SK-N-MC (cell line): Measurements from ENCODE around the gene LINGO1.

ENCODE experiments used
- EZH2 ChIP-seq: fragments of 200-600 bp; sonication (generic); IDR thresholded peaks from one replicate; pipeline ENCODE4 v1.6.1; 2017; ENCODE audit warnings: antibody characterized with exemption
- FOXP2 ChIP-seq: optimal IDR thresholded peaks from 2 replicates; pipeline ENCODE3; 2011; ENCODE audit warnings: mild to moderate bottlenecking, moderate library complexity; ENCODE audit not compliant: insufficient read depth; ENCODE audit errors: extremely low read length, control extremely low read depth
- POLR2AphosphoS5 ChIP-seq: IDR thresholded peaks from 2 replicates; pipeline ENCODE4 v1.6.1; 2012; ENCODE audit warnings: mild to moderate bottlenecking, low read depth, low read length, borderline replicate concordance

DNA sequence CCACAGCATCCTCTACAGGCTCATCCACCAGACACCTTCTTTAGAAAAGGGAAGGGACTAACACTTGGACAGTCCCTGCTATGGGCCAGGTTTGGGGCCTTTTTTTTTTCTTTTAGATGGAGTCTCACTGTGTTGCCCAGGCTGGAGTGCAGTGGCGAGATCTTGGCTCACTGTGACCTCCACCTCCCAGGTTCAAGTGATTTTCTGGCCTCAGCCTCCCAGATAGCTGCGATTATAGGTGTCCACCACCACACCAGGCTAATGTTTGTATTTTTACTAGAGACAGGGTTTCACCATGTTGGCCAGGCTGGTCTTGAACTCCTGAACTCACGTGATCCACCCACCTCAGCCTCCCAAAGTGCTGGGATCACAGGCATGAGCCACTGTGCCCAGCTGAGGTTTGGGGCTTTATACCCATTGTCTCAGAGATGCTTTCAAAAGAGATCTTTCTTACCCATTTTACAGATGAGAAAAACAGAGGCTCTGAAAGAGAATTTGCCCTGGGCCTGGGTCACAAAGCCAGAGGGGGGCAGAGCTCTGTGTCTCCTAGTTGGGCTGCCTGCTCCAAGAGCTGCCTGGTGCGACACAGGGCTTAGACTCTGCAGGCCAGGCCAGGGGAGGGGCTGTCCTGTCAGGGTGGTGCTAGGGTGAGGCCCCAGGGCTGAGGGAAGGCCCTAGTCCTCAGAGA is 11.6 kb downstream of the LINGO1 start:
- TF ChIP-seq POLR2AphosphoS5 = no peak
- no peak for TF ChIP-seq FOXP2
- TF ChIP-seq EZH2 = no peak
